PC-9 (cell line): ENCODE results near the gene LCA5.

ENCODE experiments used
- CTCF ChIP-seq: fragments of 200-600 bp; sonication (generic); conservative IDR thresholded peaks from 2 replicates; pipeline ENCODE4 v1.6.1; 2017; ENCODE audit warnings: mixed run types, antibody characterized with exemption, mild to moderate bottlenecking, moderate library complexity
- EZH2 ChIP-seq: fragments of 200-600 bp; sonication (generic); IDR thresholded peaks from 2 replicates; pipeline ENCODE4 v1.8.0; 2017; ENCODE audit warnings: antibody characterized with exemption, low read depth

GRCh38 chr6:79548304-79548703 lies 11.1 kb upstream of the LCA5 start:
- no peak for TF ChIP-seq CTCF
- no peak for TF ChIP-seq EZH2
